Spleen (tissue), 11 donors: ENCODE results near the gene AMT. TPM values are rescaled to one million over a fixed set of nuclear protein-coding genes. Genes with fewer than 3 reads are reported as not detected.

Experiments used
- DNase-seq: peaks from one replicate; pipeline ENCODE4 v3.0.0-alpha.2; 2020
- H3K27ac ChIP-seq, 8 donors: fragments of 200-600 bp; sonication (generic) in 7 of 8; 1 replicate in 4 of 8; 2 replicates in 4 of 8; pipeline versions ENCODE4 v1.5.0 to v1.8.0; 2016 to 2021; ENCODE audit warnings: inconsistent platforms in 4 of 8, mild to moderate bottlenecking in 4 of 8, moderate library complexity in 1 of 8
- H3K27me3 ChIP-seq, 7 donors: fragments of 200-600 bp; sonication (generic) in 6 of 7; replicated peaks in 1 of 7; 1 replicate in 4 of 7; 2 replicates in 3 of 7; pipeline versions ENCODE4 v1.5.0 to v1.8.0; 2016 to 2021; ENCODE audit warnings: inconsistent platforms in 3 of 7, mild to moderate bottlenecking in 1 of 7
- H3K36me3 ChIP-seq, 6 donors: fragments of 200-600 bp; sonication (generic) in 5 of 6; 1 replicate in 4 of 6; 2 replicates in 2 of 6; pipeline versions ENCODE4 v1.5.0 to v1.8.0; 2016 to 2021; ENCODE audit warnings: inconsistent platforms in 2 of 6
- H3K4me1 ChIP-seq, 6 donors: fragments of 200-600 bp; sonication (generic) in 5 of 6; 1 replicate in 3 of 6; 2 replicates in 3 of 6; pipeline versions ENCODE4 v1.5.0 to v1.8.0; 2016 to 2021; ENCODE audit warnings: inconsistent platforms in 3 of 6
- H3K4me3 ChIP-seq, 8 donors: fragments of 200-600 bp; sonication (generic) in 7 of 8; 1 replicate in 4 of 8; 2 replicates in 4 of 8; pipeline versions ENCODE4 v1.5.0 to v1.8.0; 2016 to 2021; ENCODE audit warnings: inconsistent platforms in 4 of 8, mild to moderate bottlenecking in 4 of 8, moderate library complexity in 2 of 8
- H3K9me3 ChIP-seq, 8 donors: fragments of 200-600 bp; sonication (generic) in 7 of 8; 1 replicate in 4 of 8; 2 replicates in 4 of 8; pipeline versions ENCODE4 v1.5.0 to v1.8.0; 2016 to 2021; ENCODE audit warnings: inconsistent platforms in 4 of 8
- CTCF ChIP-seq, 11 experiments: fragments of 200-600 bp in 7 of 11; fragments of 450-650 bp in 4 of 11; sonication (generic) in 4 of 11; IDR thresholded peaks in 8 of 11; conservative IDR thresholded peaks in 3 of 11; 1 replicate in 7 of 11; 2 replicates in 4 of 11; pipeline versions ENCODE4 v1.4.0 to v1.8.0; 2016 to 2021; ENCODE audit warnings: antibody characterized with exemption in 11 of 11, inconsistent platforms in 4 of 11, mild to moderate bottlenecking in 1 of 11
- POLR2A ChIP-seq, 3 donors: fragments of 450-650 bp; IDR thresholded peaks; one replicate each; pipeline ENCODE4 v1.5.1; 2017; ENCODE audit warnings: antibody characterized with exemption in 3 of 3, mild to moderate bottlenecking in 1 of 3
- POLR2AphosphoS5 ChIP-seq, 3 donors: sonication (generic); formaldehyde crosslinking; IDR thresholded peaks; one replicate each; pipeline ENCODE4 v1.5.1; 2017; ENCODE audit warnings: antibody characterized with exemption in 3 of 3
- WGBS, 5 donors: extraction: QIAGEN DNeasy Blood & Tissue Kit in 3 of 5; methylation state at CpG; one replicate each; pipeline versions ENCODE4 v1.1.5 to v1.1.7; 2013 to 2018; 5-methylcytosine and 5-hydroxymethylcytosine counted together
- intact Hi-C: fragments of 100-400 bp; cut with DNase I; formaldehyde crosslinking; loops from one replicate; pipeline ENCODE4 v1.15.0; 2023; ENCODE audit warnings: low total_unique reads
- polyA plus RNA-seq, 3 donors: library from polyadenylated mRNA; stranded (reverse); fragments of 200-250 nt; gene quantifications; one replicate each; pipeline ENCODE4 v1.2.1, GENCODE V29; 2013
- total RNA-seq, 7 donors: library from RNA; depleted of rRNA in 3 of 7; stranded (reverse); fragments of >200 nt in 3 of 7; fragmentation: NEBNext Ultra II Directional in 4 of 7; extraction: Animal tissue kit (Norgen Biotek cat#: 25700) in 4 of 7; gene quantifications; one replicate each; pipeline versions ENCODE4 v1.1.0 to v1.2.1, GENCODE V29; 2016 to 2021
- donor health status: healthy with polysubstance abuse.
- donor health status: DM: no; HTN: no; CAD: no; lungs with moderate emphysema.
- donor health status: DM: no; HTN: no; CAD: no.
- donor health status: Bipolar disorder and iron deficiency.
- donor health status: healthy.
- donor health status: DM: no; HTN: no; CAD: no.
- donor health status: DM: yes; HTN: yes; CAD: no.

The AMT gene
- total and polyA plus RNA-seq, 10 donors: 4.2 to 35.0 (median 10.6) TPM

- H3K27me3 ChIP-seq: no peaks in the 10 kb centered on the region
- H3K27ac ChIP-seq: peak overlapping the region; percentile 89 to 100 (median 98)
- peak; percentile 95 for DNase-seq
- WGBS, 5 donors: 0 to 1% (median 0%) methylated on average over 19 to 59 of the region's 59 CpGs
- H3K9me3 ChIP-seq: no peaks in the 10 kb centered on the region
- H3K4me3 ChIP-seq: peak overlapping the region; percentile 55 to 92 (median 78)
- peaks cover 0 to 29% (median 9%) of the 10 kb centered on the region in 6 donors for H3K36me3 ChIP-seq
- intact Hi-C loops: loop anchor here (5.0 kb wide), 1 partner anchor 69 kb away; the partner anchor contains the start of gene USP4
- H3K4me1 ChIP-seq: peaks cover 63 to 87% (median 82%) of the 10 kb centered on the region in 6 donors
- TF ChIP-seq POLR2AphosphoS5 (IDR thresholded peaks at IDR 0.05): no peak
- TF ChIP-seq CTCF (IDR thresholded peaks at IDR 0.05 in 8 of 11, conservative IDR thresholded peaks at IDR 0.05 in 3 of 11): peak in 3 of 11 experiments; percentile 7 to 41 (median 25)
- no peak for TF ChIP-seq POLR2A (IDR thresholded peaks at IDR 0.05)
Observed at GRCh38 chr3:49411535-49411967, 10.7 kb downstream of the AMT start.

- no peak for DNase-seq
- WGBS, 5 donors: 0 to 1% (median 1%) methylated on average over 33 of the region's 33 CpGs
- intact Hi-C loops: loop anchor here (5.0 kb wide), 1 partner anchor 69 kb away; the partner anchor contains the start of gene USP4
- Histone ChIP-seq H3K27me3 (no peaks in the 10 kb centered on the region), H3K4me1 (peaks cover 63 to 87% (median 82%) of the 10 kb centered on the region in 6 donors), H3K9me3 (no peaks in the 10 kb centered on the region), H3K36me3 (peaks cover 0 to 30% (median 9%) of the 10 kb centered on the region in 6 donors), H3K4me3 (peak overlapping the region; percentile 55 to 92 (median 78)), H3K27ac (peak overlapping the region; percentile 89 to 100 (median 98))
- TF ChIP-seq POLR2A (IDR thresholded peaks at IDR 0.05) (no peak), CTCF (IDR thresholded peaks at IDR 0.05 in 8 of 11, conservative IDR thresholded peaks at IDR 0.05 in 3 of 11) (no peak)
Observed at GRCh38 chr3:49410846-49411534, 11.3 kb downstream of the AMT start.

GRCh38 chr3:49410066-49410845, 12.0 kb downstream of the AMT start:
- Histone ChIP-seq H3K36me3 (peaks cover 0 to 23% (median 8%) of the 10 kb centered on the region in 6 donors), H3K4me1 (peaks cover 63 to 87% (median 82%) of the 10 kb centered on the region in 6 donors), H3K9me3 (no peaks in the 10 kb centered on the region), H3K4me3 (peak overlapping the region; percentile 55 to 92 (median 78)), H3K27ac (peak overlapping the region; percentile 89 to 100 (median 98)), H3K27me3 (no peaks in the 10 kb centered on the region)
- 16 to 30% (median 26%) methylated on average over 4 of the region's 4 CpGs for WGBS, 5 donors
- TF ChIP-seq CTCF (IDR thresholded peaks at IDR 0.05 in 8 of 11, conservative IDR thresholded peaks at IDR 0.05 in 3 of 11) (no peak), POLR2AphosphoS5 (IDR thresholded peaks at IDR 0.05) (no peak), POLR2A (IDR thresholded peaks at IDR 0.05) (no peak)
- intact Hi-C loops: loop anchor here (5.0 kb wide), 1 partner anchor 68 kb away; the partner anchor contains the start of gene USP4
- no peak for DNase-seq
